ENCODE data around the gene AKAP13.
"Not testable (repeated sequence)": the region's sequence is repeated elsewhere in the genome, so short reads cannot be mapped to it uniquely, and the experiment has no call there.

Gene AKAP13

GRCh38 chr15:85380217-85380811 is at the start of gene AKAP13:
Gene AKAP13, plus strand, starts transcription at chr15:85380603. Its CDS starts 105,118 bp downstream, at chr15:85485721.
- DNase-seq = peak; percentile 95 to 96

DNA sequence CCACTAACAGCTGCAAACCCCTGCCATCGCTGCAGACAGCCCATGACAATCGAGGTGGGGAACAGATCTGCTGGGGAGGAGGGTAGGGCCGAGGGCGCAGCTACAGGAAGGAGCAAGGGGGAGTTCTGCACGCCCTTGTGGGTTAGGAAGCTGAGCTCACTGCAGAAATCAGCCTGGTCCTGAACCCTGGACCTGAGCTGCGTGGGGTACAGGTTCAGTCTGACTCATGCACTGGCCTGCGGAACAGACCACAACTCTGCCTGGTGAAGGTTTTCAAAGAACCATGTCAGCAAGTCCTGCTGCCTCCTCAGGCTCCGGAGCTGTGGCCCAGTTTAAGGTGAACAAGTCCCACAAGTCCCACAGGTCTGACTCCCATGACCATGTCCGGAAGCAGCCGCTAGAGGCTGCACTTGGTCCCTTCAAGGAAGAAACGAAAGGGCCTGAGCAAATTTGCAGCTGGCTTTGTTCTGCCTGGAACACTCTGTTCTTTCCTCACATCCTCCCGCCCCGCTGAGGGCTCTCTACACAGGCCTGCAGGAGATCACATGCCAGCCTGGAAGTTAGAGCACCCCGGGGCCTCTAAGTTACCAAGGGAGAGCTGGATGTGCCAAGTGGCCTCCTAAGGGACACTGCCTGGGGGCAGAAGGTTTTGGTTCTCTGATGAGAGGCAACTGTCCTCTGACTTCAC is 49.4 kb upstream of the AKAP13 start:
- peak; percentile 80 to 85 for DNase-seq

- no peak for DNase-seq
These were observed 48.6 kb upstream of the AKAP13 start for GRCh38 chr15:85331655-85332285.

- no peak for DNase-seq
These were observed 47.1 kb upstream of the AKAP13 start for GRCh38 chr15:85333132-85333831.

- DNase-seq = no peak
These were observed 46.2 kb upstream of the AKAP13 start for GRCh38 chr15:85334241-85334640.

- DNase-seq = no peak
These were observed 45.0 kb upstream of the AKAP13 start for GRCh38 chr15:85335193-85335942.

DNA sequence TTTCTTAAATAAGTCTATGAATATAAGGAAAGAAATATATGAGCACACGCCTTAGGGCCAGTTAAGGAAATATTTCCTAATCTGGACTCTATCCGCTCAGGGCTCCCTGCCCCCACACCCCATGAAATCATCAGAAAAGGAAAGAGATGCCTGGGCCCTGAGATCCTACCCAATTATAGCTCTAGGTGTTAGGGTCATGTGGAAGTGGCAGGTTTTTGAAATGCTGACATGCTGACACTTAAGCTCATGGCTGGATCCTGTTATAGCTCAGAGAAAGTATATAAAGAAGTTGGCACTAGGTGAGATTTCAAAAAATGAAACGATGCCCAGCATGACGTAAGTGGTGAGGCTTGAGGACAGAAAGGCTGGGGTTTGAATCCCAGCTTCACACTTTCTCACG is 43.5 kb upstream of the AKAP13 start:
- DNase-seq = no peak

- DNase-seq = no peak
These were observed 42.9 kb upstream of the AKAP13 start for GRCh38 chr15:85337425-85338074.

DNA sequence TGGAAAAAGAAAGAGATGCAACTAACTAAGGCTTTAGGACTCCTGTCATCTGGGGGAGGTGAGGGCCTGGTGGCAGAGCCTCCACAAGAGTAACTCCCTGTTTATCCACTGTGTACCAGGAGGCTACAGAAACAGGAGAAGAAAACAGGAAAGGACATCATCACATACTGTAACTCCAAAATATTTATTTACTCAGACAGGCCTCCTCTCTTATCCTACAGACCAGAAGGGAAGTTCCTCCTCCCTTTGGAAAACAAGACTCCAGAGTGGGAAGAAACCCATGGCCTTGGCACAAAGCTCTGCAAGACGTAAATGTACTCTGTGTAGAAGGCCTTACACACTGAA is 40.1 kb upstream of the AKAP13 start:
- no peak for DNase-seq

DNA sequence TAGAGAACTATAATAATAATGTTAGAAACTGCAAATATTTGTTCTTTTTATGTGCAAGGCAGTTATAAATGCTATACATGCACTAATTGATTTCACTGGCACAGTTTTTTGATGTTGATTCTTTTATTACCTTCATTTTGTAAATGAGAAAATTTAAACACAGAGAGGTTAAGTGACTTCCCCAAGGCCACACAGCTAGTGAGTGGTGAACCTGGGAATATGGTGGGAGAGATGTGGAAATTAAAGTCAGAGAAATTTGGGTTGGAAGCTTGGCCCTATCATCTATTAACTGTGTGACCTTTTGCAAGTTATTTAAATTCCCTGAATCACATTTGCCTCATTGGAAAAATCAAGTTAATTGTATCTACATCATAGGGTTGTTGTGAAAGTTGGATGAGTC is 39.6 kb upstream of the AKAP13 start:
- DNase-seq = no peak

DNA sequence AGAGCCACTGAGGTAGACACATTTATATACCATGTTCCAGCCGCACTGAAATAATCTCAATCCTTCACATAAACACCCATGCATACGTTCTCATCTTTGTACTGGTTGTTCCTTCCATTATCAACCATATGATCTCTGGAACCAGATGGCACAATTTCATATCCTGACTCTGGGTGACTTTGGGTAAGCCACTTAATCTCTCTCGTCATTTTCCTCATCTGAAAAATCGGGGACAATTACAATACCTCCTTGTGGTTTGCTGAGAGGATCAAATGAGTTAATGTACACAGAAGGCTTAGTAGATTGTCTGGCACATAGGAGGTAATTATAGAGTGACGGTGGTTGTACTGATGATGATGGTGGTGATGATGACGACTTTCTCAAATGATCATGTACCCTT is 38.2 kb upstream of the AKAP13 start:
- DNase-seq = not testable (repeated sequence)

DNA sequence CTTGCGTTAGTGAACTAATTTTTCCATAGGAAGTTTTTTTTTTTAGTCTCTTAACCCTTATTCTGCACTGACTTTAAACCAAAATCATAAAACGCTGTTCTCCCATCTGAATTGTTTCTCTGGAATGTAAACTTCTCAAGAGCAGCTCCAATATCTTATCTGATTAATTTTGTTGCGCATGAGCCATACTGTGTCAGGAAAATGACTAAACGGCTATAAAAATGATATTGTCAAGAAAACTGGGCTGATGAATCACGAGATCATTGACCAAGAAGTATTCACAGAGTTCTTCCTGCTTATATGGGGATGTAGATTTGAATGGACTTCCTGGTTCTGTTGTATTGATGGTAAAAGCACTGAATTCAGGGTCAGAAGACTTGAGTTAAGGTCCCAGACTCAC is 37.0 kb upstream of the AKAP13 start:
- not testable (repeated sequence) for DNase-seq

DNA sequence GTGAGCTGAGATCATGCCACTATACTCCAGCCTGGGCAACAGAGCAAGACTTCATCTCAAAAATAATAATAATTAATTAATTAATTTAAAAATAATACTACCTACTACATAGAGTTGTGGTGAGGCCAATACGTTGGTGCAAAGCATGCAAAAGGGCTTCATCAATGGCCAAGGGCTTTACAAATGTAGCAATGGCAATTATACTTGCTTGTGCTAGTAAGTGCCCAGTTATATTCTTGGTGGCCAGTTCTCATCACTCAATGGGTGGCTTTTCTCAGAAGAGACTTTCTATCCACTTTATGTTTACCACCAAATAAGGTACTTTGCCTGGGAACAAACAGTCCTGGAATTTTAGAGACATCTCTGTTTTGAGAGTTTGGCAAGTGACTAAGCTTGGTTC is 36.2 kb upstream of the AKAP13 start:
- DNase-seq = not testable (repeated sequence)

DNA sequence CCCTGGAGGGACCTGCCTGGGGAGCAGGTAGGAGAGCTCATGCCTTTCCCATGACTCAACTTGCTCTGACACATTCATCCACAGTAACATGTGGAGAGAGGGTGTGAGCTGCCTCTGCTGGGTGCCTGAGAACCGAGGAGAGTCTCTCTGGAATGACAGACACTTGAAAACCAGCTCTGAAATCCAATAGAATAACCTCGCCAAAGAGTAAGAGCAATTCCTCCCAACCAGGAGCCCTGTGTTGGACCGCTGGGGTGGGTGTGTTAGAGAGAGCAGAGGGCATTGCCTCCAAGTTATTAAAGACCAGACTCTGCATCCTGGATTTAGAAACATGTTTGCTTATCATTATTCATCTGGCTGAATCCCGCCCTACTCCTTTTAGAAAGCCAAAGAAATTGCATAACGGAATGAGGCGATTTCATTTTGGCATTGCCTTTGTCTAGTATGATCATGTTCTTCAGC is 35.7 kb upstream of the AKAP13 start:
- not testable (repeated sequence) for DNase-seq

DNA sequence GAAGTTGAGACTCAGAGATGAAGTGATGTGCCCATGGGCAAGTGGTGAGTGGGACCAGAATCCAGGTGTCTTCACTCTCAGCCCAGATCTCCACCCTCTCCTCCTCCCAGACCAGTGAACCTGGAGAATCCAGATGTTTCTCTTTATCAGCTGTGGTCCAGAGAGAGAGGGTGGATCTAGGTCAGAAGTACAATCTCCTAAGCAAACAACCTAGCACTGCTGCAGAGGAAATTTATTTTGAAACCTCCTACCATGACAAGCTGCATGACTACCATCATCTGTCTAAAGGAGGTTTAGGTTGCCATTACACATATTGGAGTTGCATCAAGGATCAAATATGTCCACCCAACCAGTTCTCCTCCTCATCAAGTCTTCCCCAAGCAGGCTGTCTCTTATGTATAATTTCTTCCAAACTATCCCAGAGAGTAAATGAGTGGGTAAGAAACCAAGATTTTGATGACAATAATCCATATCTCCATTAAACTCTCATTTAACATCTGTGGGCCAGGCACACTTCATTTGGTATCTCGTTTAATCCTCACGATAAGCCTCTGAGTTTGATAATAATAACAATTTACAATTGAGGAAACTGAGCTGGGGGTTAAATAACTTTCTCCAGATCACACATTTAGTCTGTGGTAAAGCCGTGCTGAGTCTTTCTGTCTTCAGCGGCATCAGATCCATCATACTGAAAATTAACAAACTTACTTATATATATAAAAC is 35.0 kb upstream of the AKAP13 start:
- not testable (repeated sequence) for DNase-seq

- not testable (repeated sequence) for DNase-seq
These were observed 33.8 kb upstream of the AKAP13 start for GRCh38 chr15:85346462-85347084.

GRCh38 chr15:85347264-85348047 is 32.9 kb upstream of the AKAP13 start:
- not testable (repeated sequence) for DNase-seq

- not testable (repeated sequence) for DNase-seq
These were observed 32.2 kb upstream of the AKAP13 start for GRCh38 chr15:85348048-85348766.

GRCh38 chr15:85349062-85349461 is 31.3 kb upstream of the AKAP13 start:
- not testable (repeated sequence) for DNase-seq
